ENCODE data around the gene GLIS1.

DNA sequence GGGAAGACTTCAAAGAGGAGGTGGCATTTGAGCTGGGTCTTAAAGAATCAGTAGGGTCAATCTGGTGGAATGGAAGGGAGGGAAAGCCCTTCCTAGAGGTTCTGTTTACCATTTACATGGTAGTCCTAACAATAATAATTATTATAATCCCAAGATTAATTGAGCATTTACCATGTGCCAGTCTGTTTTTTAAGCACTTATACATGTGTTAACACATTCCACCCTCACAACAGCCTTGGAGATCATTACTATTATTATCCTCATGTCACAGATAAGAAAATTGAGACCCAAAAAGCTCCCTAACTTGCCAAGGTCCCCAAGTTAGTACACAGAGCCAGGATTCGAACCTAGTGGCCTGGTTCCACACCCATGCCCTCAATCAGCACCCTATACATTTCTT, 10.8 kb downstream of the GLIS1 start:
- TF ChIP-seq CTCF (conservative IDR thresholded peaks at IDR 0.05; ENCODE audit: low read depth, low read length): no peak
- no peak for TF ChIP-seq EZH2 (IDR thresholded peaks at IDR 0.05; ENCODE audit: low read length, unreplicated experiment)
- TF ChIP-seq EZH2phosphoT487 (IDR thresholded peaks at IDR 0.05; ENCODE audit: borderline replicate concordance, low read length): no peak
